ENCODE data around the gene CDH13.

- TF ChIP-seq RARB (CRISPR knock-in tag; IDR thresholded peaks at IDR 0.05) (no peak), CSRNP3 (CRISPR knock-in tag; IDR thresholded peaks at IDR 0.05) (no peak), PATZ1 (CRISPR knock-in tag; IDR thresholded peaks at IDR 0.05; ENCODE audit: borderline replicate concordance) (no peak), GLIS3 (CRISPR knock-in tag; IDR thresholded peaks at IDR 0.05) (no peak), BACH2 (CRISPR knock-in tag; IDR thresholded peaks at IDR 0.05; ENCODE audit: borderline replicate concordance) (no peak), CREB5 (CRISPR knock-in tag; IDR thresholded peaks at IDR 0.05; ENCODE audit: low read depth) (no peak), ZC3H10 (CRISPR knock-in tag; IDR thresholded peaks at IDR 0.05) (no peak), ZFP3 (CRISPR knock-in tag; IDR thresholded peaks at IDR 0.05) (no peak), CSDC2 (CRISPR knock-in tag; IDR thresholded peaks at IDR 0.05) (no peak), ESRRG (CRISPR knock-in tag; IDR thresholded peaks at IDR 0.05) (no peak), ISL1 (CRISPR knock-in tag; IDR thresholded peaks at IDR 0.05) (no peak), ZNF565 (CRISPR knock-in tag; conservative IDR thresholded peaks at IDR 0.05; ENCODE audit: low read depth) (no peak), POU6F1 (CRISPR knock-in tag; IDR thresholded peaks at IDR 0.05; ENCODE audit: borderline replicate concordance, low read depth) (no peak), SNAI2 (CRISPR knock-in tag; IDR thresholded peaks at IDR 0.05) (no peak)
Measured at GRCh38 chr16:83774066-83774465, 1147.3 kb downstream of the CDH13 start.

Data from SK-N-SH treated with all-trans-retinoic acid at 6 μM for 48 hours (cell line).